ENCODE results near the gene BHLHE41.

DNA sequence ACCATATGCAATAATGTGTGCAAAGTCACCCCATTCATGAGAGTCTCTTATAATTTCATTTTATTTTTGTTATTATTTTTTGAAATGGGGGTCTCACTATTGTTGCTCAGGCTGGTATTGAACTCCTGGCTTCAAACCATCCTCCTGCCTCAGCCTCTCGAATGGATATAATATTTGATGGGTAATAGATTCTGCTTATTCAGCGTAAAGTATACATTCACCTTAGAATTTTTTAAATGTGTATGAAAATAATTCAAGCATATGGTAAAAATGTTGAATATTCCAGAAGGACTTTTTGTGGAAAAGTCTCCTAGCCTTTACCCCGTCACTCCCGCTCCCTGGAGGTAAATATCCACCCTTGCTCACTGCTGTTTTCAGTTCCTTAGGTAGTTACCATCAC lies 47.2 kb upstream of the BHLHE41 start:
- TF ChIP-seq, protein P1, sequence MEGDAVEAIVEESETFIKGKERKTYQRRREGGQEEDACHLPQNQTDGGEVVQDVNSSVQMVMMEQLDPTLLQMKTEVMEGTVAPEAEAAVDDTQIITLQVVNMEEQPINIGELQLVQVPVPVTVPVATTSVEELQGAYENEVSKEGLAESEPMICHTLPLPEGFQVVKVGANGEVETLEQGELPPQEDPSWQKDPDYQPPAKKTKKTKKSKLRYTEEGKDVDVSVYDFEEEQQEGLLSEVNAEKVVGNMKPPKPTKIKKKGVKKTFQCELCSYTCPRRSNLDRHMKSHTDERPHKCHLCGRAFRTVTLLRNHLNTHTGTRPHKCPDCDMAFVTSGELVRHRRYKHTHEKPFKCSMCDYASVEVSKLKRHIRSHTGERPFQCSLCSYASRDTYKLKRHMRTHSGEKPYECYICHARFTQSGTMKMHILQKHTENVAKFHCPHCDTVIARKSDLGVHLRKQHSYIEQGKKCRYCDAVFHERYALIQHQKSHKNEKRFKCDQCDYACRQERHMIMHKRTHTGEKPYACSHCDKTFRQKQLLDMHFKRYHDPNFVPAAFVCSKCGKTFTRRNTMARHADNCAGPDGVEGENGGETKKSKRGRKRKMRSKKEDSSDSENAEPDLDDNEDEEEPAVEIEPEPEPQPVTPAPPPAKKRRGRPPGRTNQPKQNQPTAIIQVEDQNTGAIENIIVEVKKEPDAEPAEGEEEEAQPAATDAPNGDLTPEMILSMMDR (optimal IDR thresholded peaks at IDR 0.05 in 1 of 3, IDR thresholded peaks at IDR 0.05 in 1 of 3, conservative IDR thresholded peaks at IDR 0.05 in 1 of 3; ENCODE audit: extremely low read depth in 1 of 3, insufficient read depth in 2 of 3, low read length in 3 of 3) = no peak
- no peak for TF ChIP-seq EZH2 (IDR thresholded peaks at IDR 0.05; ENCODE audit: low read length)
